ENCODE results near the gene C3orf18.

The C3orf18 gene

DNA sequence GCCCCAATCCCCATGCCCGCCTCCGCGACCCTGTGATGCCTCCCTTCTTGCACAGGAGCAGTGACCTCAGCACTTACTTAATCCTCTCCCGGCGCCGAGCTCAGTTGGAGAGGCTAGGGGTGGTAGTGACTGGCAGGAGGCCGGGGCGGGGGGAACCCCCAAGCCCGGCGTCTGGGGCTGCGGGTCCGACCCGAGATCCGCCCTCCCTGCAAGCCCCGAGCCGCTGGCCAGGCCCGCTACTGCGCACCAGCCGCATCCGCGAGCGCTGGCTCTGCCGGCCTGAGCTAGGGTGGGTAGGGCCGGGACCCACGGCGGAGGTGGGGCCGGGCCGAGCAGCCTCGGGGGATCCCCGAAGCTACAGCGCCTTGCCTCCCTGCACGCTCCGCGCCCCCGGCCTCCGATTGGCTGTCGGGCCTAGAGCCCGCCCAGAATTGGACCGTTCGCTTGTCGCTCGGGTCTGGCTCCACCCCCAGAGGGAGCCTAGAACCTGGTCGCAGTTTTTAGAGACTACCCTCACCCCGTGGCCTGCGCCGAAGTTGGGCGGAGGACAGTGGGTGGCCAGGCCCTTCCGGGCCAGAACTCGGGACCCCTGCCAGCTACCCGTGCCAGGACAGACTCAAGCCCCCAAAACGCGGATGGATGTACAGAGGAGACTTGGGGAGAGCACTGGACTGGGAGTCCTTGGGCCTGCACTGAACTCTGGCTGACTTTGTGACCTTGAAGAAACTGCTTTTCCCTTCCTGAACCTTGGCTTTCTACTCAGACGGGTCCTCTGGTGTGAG lies at the start of gene C3orf18:
Gene C3orf18 (minus strand): TSS at position 362 of the 782 bp plus-strand sequence. CDS start 2,048 bp downstream, outside the sequence.
- peak; percentile 96 for DNase-seq

DNA sequence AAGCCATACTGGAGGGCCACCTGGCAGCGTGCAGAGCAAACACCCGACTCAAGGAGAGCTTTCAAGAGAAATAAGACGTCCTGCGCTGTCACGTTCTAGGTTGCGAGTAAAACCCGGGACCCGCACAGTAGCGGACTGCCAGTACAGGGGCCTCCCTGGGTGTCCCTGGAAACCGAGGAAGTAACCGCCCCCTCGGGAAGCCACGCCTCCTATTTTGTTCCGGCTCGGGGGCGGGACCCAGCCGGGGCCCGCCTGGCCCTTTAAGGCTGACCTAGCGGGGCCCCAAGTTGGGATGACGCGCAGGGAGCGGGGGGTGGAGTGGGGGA lies 49.2 kb upstream of the C3orf18 start:
- peak; percentile 95 to 97 for DNase-seq

DNA sequence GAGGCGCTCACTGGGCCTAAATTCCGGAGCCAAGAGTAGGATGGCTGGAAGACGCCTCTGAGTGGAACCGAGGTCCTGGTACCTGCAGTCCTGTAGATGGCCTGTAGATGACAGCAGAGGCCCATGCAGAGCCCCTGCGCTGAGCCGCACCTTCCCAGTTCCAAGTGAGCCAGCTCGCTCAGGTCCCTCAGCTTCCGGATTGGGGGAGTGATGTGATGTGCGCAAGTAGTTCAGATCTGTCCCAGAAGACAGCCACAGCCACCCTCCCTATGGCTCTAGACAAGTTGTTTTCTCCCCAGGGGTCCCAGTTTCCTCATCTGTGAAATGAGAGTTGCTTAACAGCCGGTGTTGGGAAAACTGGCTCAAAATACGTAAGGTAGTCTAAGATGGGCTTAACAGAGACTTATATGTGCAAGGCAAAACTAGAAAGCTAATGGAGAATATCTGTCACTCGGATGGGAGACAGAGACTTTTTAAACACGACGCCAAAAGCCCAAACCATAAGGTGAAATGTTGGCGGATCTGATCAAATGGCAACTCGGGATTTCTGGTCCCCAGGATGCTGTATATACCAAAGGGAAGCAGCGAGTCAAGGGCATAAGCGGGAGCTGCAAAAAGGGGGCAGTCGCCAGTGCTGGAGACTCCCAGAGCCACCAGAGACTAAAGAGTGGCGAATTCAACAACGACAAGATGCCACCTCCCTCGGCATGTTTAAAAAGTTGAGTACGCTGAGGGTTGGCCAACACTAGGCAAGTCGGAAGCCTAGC lies 48.6 kb upstream of the C3orf18 start:
- DNase-seq: peak; percentile 86 to 87

DNA sequence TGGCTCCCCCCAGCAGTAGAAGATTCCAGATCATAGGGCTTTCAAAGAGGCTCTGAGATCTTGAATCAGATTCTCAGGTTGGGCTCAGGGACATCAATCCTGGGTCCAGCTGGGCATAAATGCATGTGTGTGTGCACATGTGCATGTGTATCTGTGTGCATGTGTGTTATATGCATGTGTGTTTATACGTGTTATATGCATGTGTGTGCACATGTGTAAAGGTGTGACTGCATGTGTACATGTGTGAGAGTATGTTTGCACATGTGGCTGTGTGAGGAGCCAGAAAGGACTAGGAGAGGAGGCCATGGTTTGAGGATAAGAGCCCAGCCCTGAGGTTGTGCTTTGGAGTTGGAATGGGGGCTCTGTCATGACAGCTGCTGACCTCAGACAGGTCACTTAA lies 47.6 kb upstream of the C3orf18 start:
- DNase-seq: no peak

DNA sequence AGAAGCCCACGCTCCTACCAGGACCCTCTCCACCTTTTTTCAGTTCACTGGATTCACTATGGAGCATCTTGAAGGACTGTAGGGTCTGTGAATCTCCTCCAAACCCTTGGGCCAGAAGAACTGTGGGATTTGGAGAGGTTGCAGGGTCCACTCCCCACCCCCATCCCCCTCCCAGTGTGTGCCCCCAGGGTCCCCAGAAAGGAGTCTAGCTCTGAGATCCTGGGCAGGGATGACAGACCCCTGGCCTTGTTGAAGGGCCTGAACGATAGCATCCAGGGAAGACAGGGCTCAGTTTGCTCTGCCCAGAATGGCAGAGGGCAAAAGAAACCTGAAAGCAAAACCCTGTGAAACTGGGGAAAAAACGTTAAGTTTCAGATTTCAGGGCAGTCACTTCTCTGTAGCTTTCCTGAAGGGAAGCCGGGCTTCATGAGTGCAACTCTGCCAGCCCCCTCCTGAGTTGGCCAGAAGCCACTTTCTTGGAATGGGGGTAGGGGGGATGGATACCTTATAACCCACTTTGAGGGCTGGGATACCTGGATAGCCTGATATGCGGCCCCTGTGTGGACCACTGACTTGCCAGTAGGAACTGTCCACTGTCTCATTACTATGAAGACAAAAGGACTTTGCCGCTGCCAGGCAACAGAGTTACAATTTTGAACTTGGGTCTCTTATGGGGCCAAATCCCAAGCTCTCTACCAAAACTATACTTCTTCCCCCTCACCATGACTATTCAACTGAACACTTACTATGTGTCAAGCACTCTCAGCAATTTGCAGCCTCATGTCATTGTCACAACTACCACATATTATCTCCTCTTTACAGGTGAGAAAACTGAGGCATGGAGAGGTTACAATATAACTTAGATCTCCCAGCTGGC lies 45.7 kb upstream of the C3orf18 start:
- peak in 1 of 2 donors; percentile 44 for DNase-seq

DNA sequence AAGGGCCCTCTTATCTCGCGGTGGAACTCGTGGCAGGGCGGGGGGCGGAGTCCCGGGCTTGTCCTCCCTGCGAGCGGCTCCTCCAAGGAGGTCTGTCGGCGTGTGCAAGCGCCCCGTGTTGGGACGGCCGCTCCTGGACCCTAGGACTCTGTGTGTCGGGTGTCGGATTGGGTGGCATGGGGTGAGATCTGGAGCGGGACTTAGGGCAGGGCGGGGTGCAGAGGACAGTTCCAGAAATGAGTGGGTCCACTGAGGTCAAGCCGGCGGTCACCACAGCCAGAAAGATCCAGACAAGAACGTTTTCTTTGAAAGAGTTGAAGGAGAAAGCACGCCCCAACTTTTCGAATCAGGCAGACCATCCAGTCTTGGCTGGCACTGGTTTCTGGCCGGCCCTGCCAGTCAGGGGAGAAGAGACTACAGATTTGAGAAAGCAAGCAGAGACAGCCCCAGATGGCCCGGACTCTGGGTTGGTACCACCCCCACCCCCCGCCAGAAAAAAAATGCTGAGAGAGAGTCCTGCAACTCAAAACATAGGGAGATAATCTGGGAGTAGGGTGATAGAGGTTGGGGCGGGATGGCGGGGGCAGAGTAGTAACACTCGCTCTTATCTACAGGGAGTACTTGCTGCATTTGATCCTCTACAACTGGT lies 44.8 kb upstream of the C3orf18 start:
- no peak for DNase-seq

DNA sequence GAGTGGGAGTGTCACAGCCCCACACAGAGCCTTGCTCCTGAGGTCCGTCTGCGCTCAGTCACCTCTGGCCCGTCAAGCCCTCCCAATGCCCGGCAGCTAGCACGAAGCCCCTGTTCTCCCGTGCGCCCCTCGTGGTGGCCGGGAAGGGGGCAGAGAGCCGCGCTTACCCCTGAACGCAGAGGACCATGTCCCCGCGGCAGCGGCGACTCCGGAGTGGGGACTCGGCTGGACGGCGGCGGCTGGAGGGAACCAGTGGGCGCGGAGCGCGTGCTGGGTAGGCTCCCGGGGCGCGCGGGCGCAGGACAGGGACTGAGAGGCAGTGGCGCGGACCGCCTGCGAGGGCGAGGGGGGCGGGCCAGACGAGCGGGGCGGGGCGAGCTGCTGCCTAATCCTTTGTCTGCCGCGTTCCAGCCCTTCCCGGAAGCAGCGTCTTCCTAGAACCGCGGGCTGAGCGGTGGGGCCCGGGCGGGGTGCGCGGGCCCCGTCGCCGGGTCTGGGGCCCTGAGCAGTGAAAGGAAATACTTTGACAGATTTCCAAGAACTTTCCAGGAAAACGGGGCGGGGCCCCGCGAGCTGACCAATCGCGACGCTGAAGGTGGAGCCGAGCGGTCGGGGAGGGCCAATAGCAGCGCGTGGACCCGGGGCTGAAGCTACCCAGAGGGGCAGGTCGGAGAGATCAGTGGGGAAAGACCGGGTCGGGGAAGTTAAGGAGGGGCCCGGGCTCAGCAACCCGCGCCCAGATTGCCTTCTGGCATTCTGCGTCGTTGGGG lies 44.1 kb upstream of the C3orf18 start, which contains the start of gene CISH:
Gene CISH (minus strand): TSS at position 311 of the 770 bp plus-strand sequence. CDS start 124 bp downstream, at position 187.
- peak; percentile 97 to 98 for DNase-seq

DNA sequence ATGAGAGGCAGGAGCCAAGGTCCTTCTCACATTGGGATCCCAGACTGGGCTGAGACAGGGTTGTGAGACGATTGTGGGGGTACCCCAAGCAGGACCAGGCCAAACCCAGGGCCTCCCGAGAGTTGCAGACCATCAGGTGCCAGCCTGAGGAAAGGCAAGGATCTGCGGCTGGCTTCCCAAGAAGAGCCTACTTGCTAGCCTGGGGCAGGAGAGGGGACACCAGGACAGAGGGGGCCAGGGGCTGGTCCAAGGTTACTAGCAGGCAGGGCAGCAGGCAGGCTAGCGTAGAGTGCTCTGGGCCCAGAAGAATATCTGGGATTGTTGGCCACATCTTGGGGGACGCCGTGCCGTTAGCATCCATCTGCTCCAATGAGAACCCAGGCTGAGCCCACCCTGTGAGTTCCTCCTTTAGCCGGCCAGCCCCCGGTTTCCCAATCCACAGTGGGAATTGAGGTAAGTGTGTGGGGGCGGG lies 43.5 kb upstream of the C3orf18 start:
- DNase-seq: no peak

DNA sequence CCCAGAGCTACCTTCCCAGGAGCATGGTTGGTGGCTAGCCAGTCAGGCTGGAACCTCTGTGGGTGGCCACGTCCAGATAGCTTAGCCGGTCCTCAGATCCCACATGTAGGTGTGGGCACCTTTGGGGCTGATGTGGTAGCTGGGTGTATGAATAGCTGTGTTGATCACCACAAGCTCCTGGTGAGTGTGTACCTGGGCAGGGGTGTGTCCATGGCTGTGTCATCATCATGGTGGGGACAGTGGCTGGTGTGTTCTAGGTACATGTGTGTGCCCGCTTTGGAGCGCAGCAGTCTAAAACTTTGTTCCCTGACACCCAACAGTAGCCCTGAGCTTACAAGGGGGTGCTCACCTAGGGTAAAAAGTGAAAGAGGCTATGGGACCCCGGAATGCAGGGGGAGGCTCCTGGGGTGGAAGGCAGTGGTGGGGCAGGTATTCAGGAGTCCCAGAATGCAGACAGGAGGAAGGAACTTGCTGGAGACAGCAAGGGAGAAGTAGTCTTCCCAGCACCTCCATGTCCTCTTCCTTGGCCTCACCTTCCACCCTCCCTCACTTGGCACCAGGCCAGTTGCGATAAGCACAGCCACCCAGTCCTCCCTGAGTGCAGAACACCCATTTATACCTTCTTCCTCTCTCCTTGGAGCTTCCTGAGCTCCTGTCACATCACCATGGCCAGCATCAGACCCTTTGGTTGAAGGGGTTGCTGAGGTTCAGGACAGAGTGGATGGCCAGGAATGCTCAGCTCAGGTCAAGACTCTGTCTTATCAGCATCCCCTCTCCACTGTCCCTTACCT lies 42.8 kb upstream of the C3orf18 start:
- peak; percentile 41 to 52 for DNase-seq

DNA sequence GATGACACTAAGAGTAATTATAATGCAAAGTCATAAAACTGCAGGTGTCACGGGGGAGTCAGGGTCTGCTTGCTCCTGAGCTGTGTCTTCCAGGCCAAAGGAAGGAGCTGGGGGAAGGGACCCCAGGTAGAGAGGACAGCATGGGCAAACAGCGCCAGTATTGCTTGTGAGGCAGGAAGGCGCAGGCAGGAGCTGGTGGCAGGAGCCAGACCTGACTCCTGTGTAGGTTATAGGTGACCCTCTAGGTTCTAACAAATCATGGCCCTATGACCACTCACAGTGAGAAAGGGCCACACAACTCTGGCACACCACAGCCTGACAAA lies 42.2 kb upstream of the C3orf18 start:
- DNase-seq: no peak

DNA sequence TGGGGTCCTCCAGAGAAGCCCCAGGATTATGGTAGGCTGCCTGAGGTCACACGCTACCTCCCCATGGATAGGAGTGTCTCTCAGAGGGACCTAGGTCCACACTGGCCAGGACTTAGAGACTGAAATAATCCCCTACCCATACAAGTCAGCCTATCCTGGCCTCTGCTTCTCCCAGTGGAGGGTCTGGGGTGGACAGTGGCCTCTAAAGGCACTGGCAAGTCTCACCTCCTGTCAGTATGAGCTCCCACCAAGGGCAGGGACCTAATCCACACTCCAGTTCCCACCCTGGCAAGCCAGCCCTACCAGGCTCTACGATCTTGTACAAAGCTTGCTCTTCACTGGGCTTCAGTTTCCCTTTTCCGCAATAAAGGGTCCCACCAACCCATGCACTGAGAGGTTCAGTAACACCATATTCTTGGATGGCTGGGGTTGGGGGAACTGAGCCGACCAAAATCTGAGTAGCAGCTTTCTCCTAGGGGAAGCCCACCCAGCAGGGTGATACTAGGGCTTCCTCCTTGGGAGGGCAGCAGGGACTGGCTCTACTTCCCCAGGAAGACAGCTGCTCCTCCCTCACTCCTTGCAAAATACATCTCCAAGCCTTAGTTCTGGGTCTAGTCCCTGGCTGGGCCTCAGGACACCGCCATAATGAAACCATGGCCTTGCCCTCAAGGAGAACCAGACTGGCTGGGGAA lies 41.7 kb upstream of the C3orf18 start:
- no peak for DNase-seq

DNA sequence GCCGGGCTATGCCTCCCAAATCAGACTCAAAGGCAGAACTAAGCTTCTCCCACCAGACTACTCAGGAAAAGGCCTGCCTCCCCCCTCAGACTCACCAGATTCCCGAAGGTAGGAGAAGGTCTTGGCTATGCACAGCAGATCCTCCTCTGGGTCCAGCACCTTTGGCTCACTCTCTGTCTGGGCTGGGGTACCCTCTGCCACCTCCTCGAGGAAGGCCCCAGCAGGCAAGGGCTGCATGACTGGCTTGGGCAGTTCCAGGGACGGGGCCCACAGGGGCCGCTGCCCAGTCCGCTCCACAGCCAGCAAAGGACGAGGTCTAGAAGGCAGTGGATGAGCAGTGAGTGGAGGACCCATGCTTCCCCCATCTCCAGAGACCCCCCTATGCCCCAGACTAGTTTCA lies 40.7 kb upstream of the C3orf18 start:
- no peak for DNase-seq

DNA sequence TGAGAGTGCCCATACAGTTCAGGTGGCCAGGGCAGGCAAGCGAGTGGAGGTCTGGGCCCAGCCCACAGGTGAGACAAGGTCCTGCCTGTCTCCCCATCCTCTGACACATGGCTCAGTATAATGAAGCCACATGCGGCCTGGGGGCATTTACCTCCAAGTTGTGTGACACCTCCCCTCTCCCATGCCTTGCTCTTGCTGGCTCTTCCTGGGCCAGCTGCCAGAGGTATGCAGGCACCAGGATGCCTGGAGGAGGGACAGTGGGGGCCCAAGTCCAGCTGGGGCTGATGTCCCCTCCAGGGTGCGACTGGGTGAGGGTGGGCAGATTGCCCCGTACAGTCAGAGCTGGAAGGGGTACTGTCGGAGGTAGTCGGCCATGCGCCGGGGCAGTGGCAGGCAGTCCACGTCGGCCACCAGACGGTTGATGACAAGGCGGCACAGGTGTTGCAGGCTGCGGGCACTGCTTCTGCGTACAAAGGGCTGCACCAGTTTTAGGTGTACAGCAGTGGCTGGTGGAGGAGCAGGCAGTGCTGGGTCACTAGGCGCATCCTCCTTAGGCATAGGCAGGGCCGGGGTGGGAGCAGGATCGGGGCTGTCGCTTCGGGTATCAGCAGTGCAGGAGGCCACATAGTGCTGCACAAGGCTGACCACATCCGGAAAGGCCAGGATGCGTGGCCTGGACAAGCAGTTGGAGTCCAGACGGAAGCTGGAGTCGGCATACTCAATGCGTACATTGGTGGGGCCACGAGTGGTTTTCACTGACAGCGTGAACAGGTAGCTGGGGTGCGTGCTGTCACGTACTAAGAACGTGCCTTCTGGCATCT lies 39.9 kb upstream of the C3orf18 start:
- DNase-seq: no peak

DNA sequence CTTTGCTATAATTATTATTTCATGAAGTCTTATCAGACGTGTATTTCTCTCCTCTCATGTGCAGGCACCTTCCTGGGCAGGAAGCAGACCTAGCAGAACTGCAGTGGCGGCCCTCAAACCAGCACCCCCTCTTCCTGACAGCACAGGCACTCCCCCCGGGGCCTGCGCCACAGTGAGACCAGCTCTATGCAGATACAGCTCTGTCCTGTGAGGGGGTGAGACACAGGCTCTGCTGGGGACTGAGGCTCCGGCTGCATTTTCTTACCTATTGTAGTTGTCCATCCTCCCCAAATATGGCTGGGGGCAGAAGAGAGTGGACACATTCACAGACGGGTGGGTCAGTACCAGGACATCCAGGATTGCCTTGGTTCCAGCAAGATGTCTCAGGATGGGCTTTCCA lies 39.0 kb upstream of the C3orf18 start:
- peak; percentile 46 to 65 for DNase-seq

DNA sequence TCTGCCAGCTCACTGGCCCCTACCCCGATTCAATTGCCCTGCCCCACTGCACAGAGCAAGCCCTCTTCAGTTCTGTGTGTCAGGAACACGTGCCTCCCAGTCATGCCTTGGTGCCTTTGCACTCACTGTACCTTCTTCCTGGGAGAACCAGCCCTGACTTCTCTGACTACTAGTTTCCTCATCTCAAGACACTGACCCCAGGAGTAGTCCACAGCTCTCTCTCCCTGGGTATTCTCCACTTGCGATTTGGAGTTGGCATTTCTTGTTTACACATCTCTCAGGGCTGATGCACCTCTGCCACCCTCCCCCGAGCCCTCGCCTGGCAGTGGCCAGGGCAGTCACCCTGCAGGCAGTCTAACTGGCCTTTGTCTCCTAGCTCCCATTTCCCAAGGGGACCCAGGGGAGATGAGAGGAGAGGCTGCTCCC lies 38.4 kb upstream of the C3orf18 start:
- peak in 1 of 2 donors; percentile 37 for DNase-seq

DNA sequence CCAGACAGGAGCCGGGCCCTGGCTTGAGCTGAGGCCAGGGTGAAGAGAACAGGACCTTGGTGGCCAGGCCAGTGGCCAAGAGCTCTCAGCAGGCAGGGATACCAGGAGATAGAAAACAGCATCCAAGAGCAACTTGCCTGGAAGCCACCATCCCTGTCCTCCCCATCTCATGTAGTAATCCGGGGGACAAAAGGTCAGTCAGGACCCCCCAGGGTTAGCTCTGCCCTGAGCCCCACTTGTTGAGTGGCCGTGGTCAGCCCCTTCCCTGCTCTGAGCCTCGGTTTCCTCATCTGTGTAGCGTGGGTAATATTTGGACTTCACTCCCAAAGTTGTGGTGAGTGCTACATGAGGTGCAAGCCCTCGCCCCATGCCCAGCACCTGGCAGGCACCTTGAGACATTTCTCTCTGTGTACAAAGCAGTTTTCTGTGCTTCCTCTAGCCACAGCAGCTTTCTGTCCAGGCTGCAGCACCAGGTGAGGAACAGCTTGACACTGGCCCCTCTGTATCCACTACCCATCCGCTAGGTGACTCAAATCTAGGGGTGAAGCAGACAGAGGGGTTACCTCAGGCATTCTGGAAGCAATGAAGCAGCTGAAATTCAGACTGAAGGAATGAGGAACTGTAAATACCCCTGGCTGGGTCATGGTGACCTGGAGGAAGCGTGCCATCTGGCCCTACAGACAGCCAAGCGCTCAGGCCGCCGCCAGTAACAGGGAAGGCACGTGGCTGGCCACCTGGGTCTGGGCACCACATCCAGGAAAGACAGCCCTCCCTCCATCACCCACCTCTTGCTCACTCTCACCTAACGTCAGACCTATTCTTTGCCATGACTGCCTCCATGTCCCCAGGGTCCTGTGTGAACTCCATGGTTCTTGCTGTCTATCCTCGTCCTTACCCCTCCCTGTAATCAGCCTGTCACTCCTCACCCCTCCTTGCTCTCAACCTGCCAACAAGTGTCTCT lies 37.4 kb upstream of the C3orf18 start:
- peak in 1 of 2 donors; percentile 68 for DNase-seq

DNA sequence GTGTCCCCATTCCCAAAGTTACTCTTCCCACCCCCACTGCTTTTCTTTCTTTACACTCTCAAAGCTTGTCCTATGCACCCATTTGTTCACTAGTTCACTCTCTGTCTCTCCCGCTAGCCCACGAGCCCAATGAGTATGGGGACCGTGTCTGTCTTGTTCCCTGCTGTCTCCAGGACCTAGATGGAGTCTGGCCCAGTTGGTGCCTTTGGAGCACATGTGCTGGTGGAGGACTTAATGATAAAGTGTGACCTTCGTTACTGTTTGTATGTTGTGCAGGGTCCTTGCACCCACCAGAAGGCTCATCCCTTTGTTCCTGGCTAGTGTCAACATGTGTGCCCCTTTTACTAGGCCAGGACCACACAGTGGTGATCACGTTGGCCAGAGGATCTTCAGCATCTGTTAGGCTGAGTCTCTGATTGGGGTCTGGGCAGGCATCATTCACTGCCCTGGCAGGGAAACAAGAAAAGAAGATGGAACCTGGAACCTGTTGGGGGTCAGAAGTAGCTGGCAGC lies 36.6 kb upstream of the C3orf18 start:
- DNase-seq: no peak
